ENCODE measurements around the gene SF3B2. TPM values are rescaled to one million over a fixed set of nuclear protein-coding genes. Genes with fewer than 3 reads are reported as not detected.
"Not testable (repeated sequence)": the region's sequence is repeated elsewhere in the genome, so short reads cannot be mapped to it uniquely, and the experiment has no call there.

SF3B2 gene
- total and polyA plus RNA-seq, 9 donors, result 113 to 203 (median 189) TPM

DNA sequence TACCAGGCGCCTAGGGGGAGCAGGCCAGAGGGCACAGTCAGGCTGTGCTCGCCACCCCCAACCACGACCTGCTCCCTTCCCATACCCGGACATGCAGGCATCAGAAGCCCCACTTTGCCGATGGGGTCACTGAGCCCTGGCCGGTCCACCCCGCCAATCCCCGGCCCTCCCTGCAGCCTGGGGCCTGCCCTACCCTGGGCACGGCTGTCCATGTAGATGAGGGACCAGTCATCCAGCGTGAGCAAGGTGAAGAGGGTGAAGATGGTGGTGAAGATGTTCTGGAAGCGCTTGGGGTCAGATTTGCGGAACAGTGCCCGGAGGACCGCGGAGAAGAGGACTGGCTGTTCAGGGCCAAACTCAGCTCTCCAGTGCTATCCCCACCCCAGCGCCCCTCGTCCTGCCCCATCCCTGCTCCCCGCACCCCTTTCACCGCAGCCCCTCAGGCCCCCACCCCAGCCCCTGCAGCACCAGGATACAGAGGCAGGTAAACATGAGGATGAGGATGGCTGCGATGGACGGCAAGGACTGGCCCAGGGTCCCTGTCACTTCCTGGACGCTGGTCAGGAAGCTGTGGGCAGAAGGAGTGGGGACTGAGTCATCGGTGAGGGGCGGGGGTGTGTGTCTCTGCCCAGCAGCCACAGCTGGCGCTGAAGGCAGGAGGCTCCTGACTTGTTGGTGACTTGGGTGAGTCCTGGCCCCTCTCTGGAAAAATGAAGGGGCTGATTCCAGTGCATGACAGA, 31.4 kb upstream of the SF3B2 start:
- Histone ChIP-seq H3K4me3 (no peak overlapping the region), H3K9me3 (no peaks in the 10 kb centered on the region), H3K27me3 (no peaks in the 10 kb centered on the region), H3K36me3 (no peaks in the 10 kb centered on the region), H3K4me1 (ENCODE audit: insufficient read depth) (no peaks in the 10 kb centered on the region), H3K27ac (no peak overlapping the region)
- intact Hi-C loops (cut with DNase I), result no loop called here
- WGBS, 3 donors, result 81 to 83% (median 81%) methylated on average over 25 of the region's 25 CpGs
- DNase-seq, result no peak
- TF ChIP-seq POLR2A (IDR thresholded peaks at IDR 0.05) (no peak), EP300 (IDR thresholded peaks at IDR 0.05) (no peak)
- TF ChIP-seq, protein P1, sequence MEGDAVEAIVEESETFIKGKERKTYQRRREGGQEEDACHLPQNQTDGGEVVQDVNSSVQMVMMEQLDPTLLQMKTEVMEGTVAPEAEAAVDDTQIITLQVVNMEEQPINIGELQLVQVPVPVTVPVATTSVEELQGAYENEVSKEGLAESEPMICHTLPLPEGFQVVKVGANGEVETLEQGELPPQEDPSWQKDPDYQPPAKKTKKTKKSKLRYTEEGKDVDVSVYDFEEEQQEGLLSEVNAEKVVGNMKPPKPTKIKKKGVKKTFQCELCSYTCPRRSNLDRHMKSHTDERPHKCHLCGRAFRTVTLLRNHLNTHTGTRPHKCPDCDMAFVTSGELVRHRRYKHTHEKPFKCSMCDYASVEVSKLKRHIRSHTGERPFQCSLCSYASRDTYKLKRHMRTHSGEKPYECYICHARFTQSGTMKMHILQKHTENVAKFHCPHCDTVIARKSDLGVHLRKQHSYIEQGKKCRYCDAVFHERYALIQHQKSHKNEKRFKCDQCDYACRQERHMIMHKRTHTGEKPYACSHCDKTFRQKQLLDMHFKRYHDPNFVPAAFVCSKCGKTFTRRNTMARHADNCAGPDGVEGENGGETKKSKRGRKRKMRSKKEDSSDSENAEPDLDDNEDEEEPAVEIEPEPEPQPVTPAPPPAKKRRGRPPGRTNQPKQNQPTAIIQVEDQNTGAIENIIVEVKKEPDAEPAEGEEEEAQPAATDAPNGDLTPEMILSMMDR (IDR thresholded peaks at IDR 0.05), result no peak

DNA sequence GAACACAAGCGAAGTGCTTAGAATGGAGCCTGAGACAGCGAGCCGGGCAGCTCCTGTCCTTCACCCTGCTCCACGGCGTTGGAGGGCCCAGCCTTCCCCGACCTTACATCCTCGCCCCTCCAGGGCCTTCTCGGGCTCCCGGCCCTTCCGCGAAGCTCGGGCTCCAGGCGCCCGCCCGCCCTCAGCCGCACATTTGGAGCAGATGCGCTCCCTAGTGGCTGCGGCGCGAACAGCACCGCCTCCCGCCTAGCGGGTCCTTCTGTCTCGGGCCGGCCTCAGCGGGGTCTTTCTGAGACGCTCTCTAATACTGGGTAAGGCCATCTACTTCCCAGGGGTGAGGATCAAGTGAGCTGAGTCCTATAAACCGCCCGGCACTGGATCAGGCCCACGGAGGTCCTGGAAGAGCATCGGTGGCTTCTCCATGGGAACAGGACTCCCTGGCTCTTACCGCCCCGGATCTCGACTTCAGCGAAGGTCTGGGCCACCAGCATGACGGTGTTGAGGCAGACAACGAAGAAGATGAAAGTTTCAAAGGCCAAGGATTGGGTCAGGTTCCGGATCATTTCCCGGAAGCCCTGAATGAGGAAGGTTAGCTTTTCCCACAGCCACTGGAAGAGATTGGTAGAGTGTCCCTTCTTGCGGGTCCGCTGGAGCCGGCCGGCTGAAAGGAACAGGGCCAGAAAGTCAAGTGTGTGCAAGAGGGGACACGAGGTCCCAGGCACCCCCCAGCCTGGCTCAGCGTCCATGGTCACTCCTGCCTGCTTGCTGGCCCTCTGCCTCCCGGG, 29.6 kb upstream of the SF3B2 start:
- WGBS, 3 donors, result 15 to 21% (median 15%) methylated on average over 46 of the region's 46 CpGs
- DNase-seq, result peak; percentile 50 to 84 (median 70)
- intact Hi-C loops (cut with DNase I), result no loop called here
- no peaks in the 10 kb centered on the region for H3K27me3 ChIP-seq
- H3K4me1 ChIP-seq (ENCODE audit: insufficient read depth), result no peaks in the 10 kb centered on the region
- no peak for TF ChIP-seq EP300 (IDR thresholded peaks at IDR 0.05)
- TF ChIP-seq, protein P1 (IDR thresholded peaks at IDR 0.05), result peak; percentile 80 to 90 (median 80)
- no peaks in the 10 kb centered on the region for H3K9me3 ChIP-seq
- no peak overlapping the region for H3K4me3 ChIP-seq
- no peak overlapping the region for H3K27ac ChIP-seq
- no peaks in the 10 kb centered on the region for H3K36me3 ChIP-seq

DNA sequence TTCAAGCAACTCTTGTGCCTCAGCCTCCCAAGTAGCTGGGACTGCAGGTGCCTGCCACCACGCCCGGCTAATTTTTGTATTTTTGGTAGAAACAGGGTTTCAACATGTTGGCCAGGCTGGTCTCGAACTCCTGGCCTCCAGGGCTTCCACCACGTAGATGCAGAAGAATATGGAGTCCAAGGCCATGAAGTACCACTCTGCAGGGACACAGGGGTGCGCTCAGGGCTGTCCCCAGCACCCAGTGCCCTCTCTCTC, 29.1 kb upstream of the SF3B2 start:
- H3K36me3 ChIP-seq; H3K27ac ChIP-seq; intact Hi-C loops (cut with DNase I); H3K4me1 ChIP-seq (ENCODE audit: insufficient read depth); H3K9me3 ChIP-seq; DNase-seq; H3K4me3 ChIP-seq; H3K27me3 ChIP-seq: not testable (repeated sequence)
- 68 to 84% (median 83%) methylated on average over 5 of the region's 5 CpGs for WGBS, 3 donors

DNA sequence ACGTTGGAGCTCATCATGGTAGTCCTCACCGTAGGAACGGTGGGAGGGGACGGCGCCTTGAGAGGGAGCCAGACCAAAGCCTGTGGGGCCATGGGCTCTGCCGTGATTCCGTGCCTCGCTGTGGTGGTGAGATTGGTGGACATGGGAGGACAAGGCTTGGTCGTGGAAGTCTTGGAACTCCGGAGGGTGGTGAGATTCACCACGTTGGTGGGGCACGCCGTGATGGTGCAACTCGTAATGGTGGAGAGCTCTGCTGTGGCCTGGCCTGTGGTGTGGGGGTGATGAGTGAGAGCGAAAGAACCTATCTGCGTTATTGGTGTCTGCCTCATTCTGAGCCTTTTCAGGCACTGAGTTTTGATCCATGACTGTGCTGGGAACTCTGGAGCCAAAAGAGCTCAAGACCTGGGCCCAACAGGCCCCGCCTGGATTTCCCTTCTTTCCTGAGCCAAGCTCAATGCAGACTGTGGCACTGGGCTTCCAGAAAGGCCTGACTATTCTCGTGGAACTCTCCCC, 26.1 kb upstream of the SF3B2 start, which contains the start of gene CATSPER1:
Gene CATSPER1 (minus strand): TSS at position 463 of the 513 bp plus-strand sequence. CDS start 100 bp downstream, at position 363.
- TF ChIP-seq EP300 (IDR thresholded peaks at IDR 0.05) (no peak), POLR2A (IDR thresholded peaks at IDR 0.05) (no peak)
- TF ChIP-seq, protein P1 (IDR thresholded peaks at IDR 0.05), result no peak
- intact Hi-C loops (cut with DNase I), result no loop called here
- Histone ChIP-seq H3K27me3 (no peaks in the 10 kb centered on the region), H3K36me3 (no peaks in the 10 kb centered on the region), H3K4me1 (ENCODE audit: insufficient read depth) (no peaks in the 10 kb centered on the region), H3K9me3 (no peaks in the 10 kb centered on the region), H3K4me3 (no peak within 1 kb of the TSS), H3K27ac (no peak within 1 kb of the TSS)
- DNase-seq, result no peak
- WGBS, 3 donors, result 84 to 88% (median 86%) methylated on average over 18 of the region's 18 CpGs

Measured in ovary (tissue), 9 donors.